Measurements from ENCODE around the gene TMEM259. TPM values are rescaled to one million over a fixed set of nuclear protein-coding genes. Genes with fewer than 3 reads are reported as not detected.

The TMEM259 gene
- total RNA-seq, 4 donors from 2014 or later = 146 to 179 (median 154) TPM

GRCh38 chr19:1013218-1013617 is 7.7 kb downstream of the TMEM259 start:
- TF ChIP-seq POLR2A (IDR thresholded peaks at IDR 0.05) (no peak), POLR2AphosphoS5 (IDR thresholded peaks at IDR 0.05) (no peak), EP300 (IDR thresholded peaks at IDR 0.05) (no peak)
- TF ChIP-seq, protein P1, sequence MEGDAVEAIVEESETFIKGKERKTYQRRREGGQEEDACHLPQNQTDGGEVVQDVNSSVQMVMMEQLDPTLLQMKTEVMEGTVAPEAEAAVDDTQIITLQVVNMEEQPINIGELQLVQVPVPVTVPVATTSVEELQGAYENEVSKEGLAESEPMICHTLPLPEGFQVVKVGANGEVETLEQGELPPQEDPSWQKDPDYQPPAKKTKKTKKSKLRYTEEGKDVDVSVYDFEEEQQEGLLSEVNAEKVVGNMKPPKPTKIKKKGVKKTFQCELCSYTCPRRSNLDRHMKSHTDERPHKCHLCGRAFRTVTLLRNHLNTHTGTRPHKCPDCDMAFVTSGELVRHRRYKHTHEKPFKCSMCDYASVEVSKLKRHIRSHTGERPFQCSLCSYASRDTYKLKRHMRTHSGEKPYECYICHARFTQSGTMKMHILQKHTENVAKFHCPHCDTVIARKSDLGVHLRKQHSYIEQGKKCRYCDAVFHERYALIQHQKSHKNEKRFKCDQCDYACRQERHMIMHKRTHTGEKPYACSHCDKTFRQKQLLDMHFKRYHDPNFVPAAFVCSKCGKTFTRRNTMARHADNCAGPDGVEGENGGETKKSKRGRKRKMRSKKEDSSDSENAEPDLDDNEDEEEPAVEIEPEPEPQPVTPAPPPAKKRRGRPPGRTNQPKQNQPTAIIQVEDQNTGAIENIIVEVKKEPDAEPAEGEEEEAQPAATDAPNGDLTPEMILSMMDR (IDR thresholded peaks at IDR 0.05) = no peak
- no CpG with 5 or more reads among the region's 10 CpGs for WGBS, 2 donors (ENCODE audit: low coverage in 1 of 2)
- no peak for ATAC-seq
- H3K9me3 ChIP-seq = no peaks in the 10 kb centered on the region
- H3K36me3 ChIP-seq = peaks cover 0 to 75% of the 10 kb centered on the region in 2 donors
- no peak overlapping the region for H3K27ac ChIP-seq
- peaks cover 0 to 50% (median 33%) of the 10 kb centered on the region in 3 donors for H3K4me1 ChIP-seq
- no peaks in the 10 kb centered on the region for H3K27me3 ChIP-seq
- no peak overlapping the region for H3K4me3 ChIP-seq

GRCh38 chr19:1012334-1012733 is 8.6 kb downstream of the TMEM259 start:
- H3K4me1 ChIP-seq = peaks cover 0 to 41% (median 24%) of the 10 kb centered on the region in 3 donors
- no peak for ATAC-seq
- no peak overlapping the region for H3K27ac ChIP-seq
- TF ChIP-seq POLR2A (IDR thresholded peaks at IDR 0.05) = no peak
- TF ChIP-seq, protein P1 (IDR thresholded peaks at IDR 0.05) = no peak
- TF ChIP-seq EP300 (IDR thresholded peaks at IDR 0.05) = no peak
- TF ChIP-seq POLR2AphosphoS5 (IDR thresholded peaks at IDR 0.05) = no peak
- H3K36me3 ChIP-seq = peaks cover 0 to 71% of the 10 kb centered on the region in 2 donors
- no peaks in the 10 kb centered on the region for H3K27me3 ChIP-seq
- H3K9me3 ChIP-seq = no peaks in the 10 kb centered on the region
- H3K4me3 ChIP-seq = no peak overlapping the region
- WGBS, 2 donors (ENCODE audit: low coverage in 1 of 2) = no CpG with 5 or more reads among the region's 18 CpGs

DNA sequence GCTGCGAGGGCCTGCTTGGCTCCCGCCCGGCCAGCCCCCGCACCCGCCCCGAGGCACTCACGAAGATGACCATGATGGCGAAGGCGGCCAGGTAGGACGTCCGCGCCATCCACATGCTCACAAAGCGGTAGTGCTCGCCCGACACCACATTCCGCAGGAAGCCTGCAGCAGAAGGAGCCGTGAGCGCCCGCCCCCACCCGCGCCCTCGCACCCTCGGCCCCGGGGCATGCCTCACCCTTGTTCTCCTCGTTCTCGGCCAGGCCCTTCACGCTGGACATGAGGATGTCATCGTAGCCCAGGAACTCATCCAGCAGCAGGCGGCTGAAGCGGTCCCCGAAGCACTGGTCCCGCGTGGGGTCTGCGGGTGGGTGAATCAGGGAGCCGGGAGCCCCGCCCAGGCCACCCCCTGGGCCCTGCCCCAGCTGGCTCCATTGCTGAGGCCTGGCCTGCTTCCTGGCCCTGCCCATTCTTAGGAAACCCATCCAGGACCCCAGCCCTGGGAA is 9.0 kb downstream of the TMEM259 start:
- TF ChIP-seq POLR2A (IDR thresholded peaks at IDR 0.05) (no peak), EP300 (IDR thresholded peaks at IDR 0.05) (no peak), POLR2AphosphoS5 (IDR thresholded peaks at IDR 0.05) (no peak)
- TF ChIP-seq, protein P1 (IDR thresholded peaks at IDR 0.05) = no peak
- 70 to 100% methylated on average over 1 to 6 of the region's 36 CpGs for WGBS, 2 donors (ENCODE audit: low coverage in 1 of 2)
- Histone ChIP-seq H3K36me3 (peaks cover 0 to 71% of the 10 kb centered on the region in 2 donors), H3K4me1 (peaks cover 0 to 37% (median 19%) of the 10 kb centered on the region in 3 donors), H3K27ac (no peak overlapping the region), H3K27me3 (no peaks in the 10 kb centered on the region), H3K4me3 (no peak overlapping the region), H3K9me3 (no peaks in the 10 kb centered on the region)
- ATAC-seq = no peak

DNA sequence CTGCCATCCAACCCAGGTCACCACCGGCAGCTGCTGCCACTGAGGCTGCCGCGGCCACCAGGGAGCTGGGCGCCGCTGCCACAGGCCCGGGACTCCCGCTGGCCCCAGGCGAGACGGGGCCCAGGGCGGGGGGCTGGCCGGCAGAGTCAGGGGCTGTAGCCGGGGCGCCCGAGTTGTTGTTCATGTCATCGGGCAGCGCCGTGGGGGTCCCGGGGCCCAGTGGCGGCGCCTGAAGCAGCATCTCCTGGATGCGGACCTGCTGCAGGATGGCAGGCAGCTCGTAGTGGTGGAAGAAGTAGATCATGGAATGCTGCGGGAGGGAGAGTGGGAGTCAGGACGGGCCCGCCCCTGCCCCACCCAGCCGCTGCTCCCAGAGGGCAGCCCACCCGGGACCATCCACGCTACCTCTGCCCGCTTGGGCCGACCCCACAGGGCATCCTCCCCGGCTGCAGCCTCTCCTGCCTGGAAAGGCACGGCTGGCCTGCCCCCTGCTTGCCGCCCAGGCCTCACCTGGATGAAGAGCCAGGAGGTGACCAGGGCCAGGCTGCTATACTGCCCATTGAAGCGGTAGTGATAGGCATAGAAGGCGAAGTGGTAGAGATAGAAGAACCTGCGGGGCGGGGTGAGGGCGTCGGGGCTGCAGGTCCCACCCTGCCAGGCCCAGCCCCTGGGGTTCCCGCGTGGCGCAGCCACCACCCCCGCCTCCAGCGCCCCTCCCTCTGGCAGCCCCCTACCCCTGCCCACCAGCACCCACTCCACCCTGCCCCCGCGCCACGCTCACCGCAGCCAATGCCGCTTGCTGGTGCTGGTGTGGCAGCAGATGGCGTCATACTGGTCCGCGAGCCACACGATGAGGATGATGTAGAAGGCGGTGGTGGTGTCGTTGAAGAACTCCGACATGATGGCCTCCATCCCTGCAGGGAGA is 10.1 kb downstream of the TMEM259 start:
- Histone ChIP-seq H3K4me3 (no peak overlapping the region), H3K36me3 (peaks cover 0 to 71% of the 10 kb centered on the region in 2 donors), H3K27ac (peak overlapping the region in 1 of 4 donors; percentile 69), H3K4me1 (peaks cover 0 to 26% (median 9%) of the 10 kb centered on the region in 3 donors), H3K27me3 (no peaks in the 10 kb centered on the region), H3K9me3 (no peaks in the 10 kb centered on the region)
- ATAC-seq = no peak
- TF ChIP-seq POLR2A (IDR thresholded peaks at IDR 0.05) (no peak), EP300 (IDR thresholded peaks at IDR 0.05) (no peak), POLR2AphosphoS5 (IDR thresholded peaks at IDR 0.05) (no peak)
- TF ChIP-seq, protein P1 (IDR thresholded peaks at IDR 0.05) = no peak
- no CpG with 5 or more reads among the region's 56 CpGs for WGBS, 2 donors (ENCODE audit: low coverage in 1 of 2)

All from gastroesophageal sphincter (tissue), 4 donors.